ENCODE data around the gene DLGAP4. TPM values are rescaled to one million over a fixed set of nuclear protein-coding genes. Genes with fewer than 3 reads are reported as not detected.

The DLGAP4 gene
- total and polyA plus RNA-seq, 9 donors, result 18.2 to 75.9 (median 53.1) TPM

DNA sequence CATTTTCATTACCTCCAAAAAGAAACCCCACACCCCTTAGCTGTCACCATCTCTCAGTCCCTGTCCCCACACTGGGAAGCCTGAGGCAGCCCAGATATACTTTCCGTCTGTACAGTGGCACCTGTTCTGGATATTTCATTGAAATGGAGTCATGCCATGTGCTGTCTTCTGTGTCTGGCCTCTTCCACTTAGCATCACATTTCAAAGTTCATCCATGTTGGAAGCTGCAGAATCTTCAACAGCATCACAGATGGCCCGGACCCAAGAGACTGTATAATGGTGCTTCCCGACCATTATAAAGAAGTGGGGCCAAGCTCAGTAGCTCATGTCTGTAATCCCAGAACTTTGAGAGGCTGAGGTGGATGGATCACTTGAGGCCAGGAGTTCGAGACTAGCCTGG lies 58.4 kb downstream of the DLGAP4 start:
- no peaks in the 10 kb centered on the region for H3K9me3 ChIP-seq
- no peak overlapping the region for H3K4me3 ChIP-seq
- TF ChIP-seq POLR2A (IDR thresholded peaks at IDR 0.05), result no peak
- no peak for TF ChIP-seq CTCF (IDR thresholded peaks at IDR 0.05)
- TF ChIP-seq EP300 (IDR thresholded peaks at IDR 0.05), result no peak
- H3K4me1 ChIP-seq (ENCODE audit: insufficient read depth), result no peaks in the 10 kb centered on the region
- no peak overlapping the region for H3K27ac ChIP-seq
- WGBS, 3 donors, result 59 to 63% (median 62%) methylated on average over 4 of the region's 4 CpGs
- no peaks in the 10 kb centered on the region for H3K27me3 ChIP-seq
- intact Hi-C loops (cut with DNase I), result no loop called here
- DNase-seq, result no peak
- no peaks in the 10 kb centered on the region for H3K36me3 ChIP-seq

DNA sequence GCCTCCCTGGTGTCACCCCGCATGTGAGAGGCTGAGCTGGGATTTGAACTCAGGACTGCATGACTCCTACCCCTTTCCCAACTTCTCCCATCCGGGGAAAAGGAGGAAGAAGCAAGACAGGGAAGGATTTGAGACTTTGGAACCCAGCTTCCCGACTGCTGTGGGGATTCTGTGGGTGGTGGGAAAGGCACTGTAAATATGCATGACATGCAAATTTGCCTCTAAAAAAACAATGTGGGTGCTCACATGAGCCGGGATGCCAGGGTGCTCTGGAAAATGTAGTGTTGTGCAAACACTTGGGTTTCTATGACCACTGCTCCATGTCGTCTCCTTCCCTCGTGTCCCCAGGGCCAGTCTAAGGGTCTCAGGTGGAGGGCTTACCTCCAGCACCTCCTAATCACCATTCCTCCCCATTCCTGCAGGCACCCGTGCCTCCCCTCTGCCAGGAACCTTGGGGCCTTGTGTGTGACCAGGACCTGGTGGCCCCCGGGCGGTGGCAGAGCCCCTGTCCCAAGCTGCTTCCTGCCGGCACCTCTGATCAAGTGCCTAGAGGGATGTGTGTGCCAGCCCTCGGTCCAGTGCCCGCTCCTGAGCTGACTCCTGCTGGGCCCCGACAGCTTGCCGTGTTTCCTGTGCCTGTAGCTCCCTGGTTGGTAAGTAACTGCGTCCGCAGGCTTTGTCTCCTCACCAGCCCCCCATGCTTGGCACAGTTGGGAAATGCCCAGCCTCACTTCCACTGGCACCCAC lies 60.7 kb downstream of the DLGAP4 start:
- TF ChIP-seq EP300 (IDR thresholded peaks at IDR 0.05), result no peak
- TF ChIP-seq POLR2A (IDR thresholded peaks at IDR 0.05), result no peak
- no peak for TF ChIP-seq CTCF (IDR thresholded peaks at IDR 0.05)
- WGBS, 3 donors, result 76 to 87% (median 83%) methylated on average over 15 to 16 of the region's 16 CpGs
- DNase-seq, result no peak
- H3K4me1 ChIP-seq (ENCODE audit: insufficient read depth), result no peaks in the 10 kb centered on the region
- no peak overlapping the region for H3K4me3 ChIP-seq
- no peaks in the 10 kb centered on the region for H3K9me3 ChIP-seq
- no peaks in the 10 kb centered on the region for H3K36me3 ChIP-seq
- H3K27me3 ChIP-seq, result no peaks in the 10 kb centered on the region
- intact Hi-C loops (cut with DNase I), result no loop called here
- H3K27ac ChIP-seq, result no peak overlapping the region

GRCh38 chr20:36367370-36367745 lies 61.2 kb downstream of the DLGAP4 start:
- no peak for TF ChIP-seq POLR2A (IDR thresholded peaks at IDR 0.05)
- no peak for TF ChIP-seq EP300 (IDR thresholded peaks at IDR 0.05)
- no peak for TF ChIP-seq CTCF (IDR thresholded peaks at IDR 0.05)
- intact Hi-C loops (cut with DNase I), result no loop called here
- 89 to 95% (median 92%) methylated on average over 4 of the region's 4 CpGs for WGBS, 3 donors
- no peaks in the 10 kb centered on the region for H3K27me3 ChIP-seq
- H3K36me3 ChIP-seq, result no peaks in the 10 kb centered on the region
- no peaks in the 10 kb centered on the region for H3K9me3 ChIP-seq
- H3K4me1 ChIP-seq (ENCODE audit: insufficient read depth), result no peaks in the 10 kb centered on the region
- H3K27ac ChIP-seq, result no peak overlapping the region
- no peak overlapping the region for H3K4me3 ChIP-seq
- no peak for DNase-seq

GRCh38 chr20:36367907-36368799 lies 62.0 kb downstream of the DLGAP4 start:
- no peak overlapping the region for H3K4me3 ChIP-seq
- no peaks in the 10 kb centered on the region for H3K9me3 ChIP-seq
- no peaks in the 10 kb centered on the region for H3K4me1 ChIP-seq (ENCODE audit: insufficient read depth)
- intact Hi-C loops (cut with DNase I), result no loop called here
- TF ChIP-seq CTCF (IDR thresholded peaks at IDR 0.05) (no peak), EP300 (IDR thresholded peaks at IDR 0.05) (no peak), POLR2A (IDR thresholded peaks at IDR 0.05) (no peak)
- H3K27me3 ChIP-seq, result no peaks in the 10 kb centered on the region
- 43 to 51% (median 44%) methylated on average over 12 of the region's 12 CpGs for WGBS, 3 donors
- H3K36me3 ChIP-seq, result no peaks in the 10 kb centered on the region
- no peak for DNase-seq
- H3K27ac ChIP-seq, result no peak overlapping the region

All from ovary (tissue), 9 donors.